CD14-positive monocyte (primary cell): ENCODE measurements around the gene ALKBH6. TPM values are rescaled to one million over a fixed set of nuclear protein-coding genes. Genes with fewer than 3 reads are reported as not detected.

Experiments
- DNase-seq, 3 donors: peaks; one replicate each; pipeline ENCODE4 v3.0.0-alpha.2; 2011 to 2022
- H2AFZ ChIP-seq: 2 replicates; pipeline ENCODE4 v1.6.0; 2012; ENCODE audit warnings: mild to moderate bottlenecking, low read depth, low read length, inconsistent platforms; ENCODE audit not compliant: insufficient read depth, poor library complexity, severe bottlenecking
- H3K27ac ChIP-seq, 2 donors: 1 replicate in 1 of 2; 2 replicates in 1 of 2; pipeline ENCODE4 v1.5.1; 2012 to 2013; ENCODE audit warnings: low read length in 2 of 2, control low read depth in 1 of 2, inconsistent platforms in 1 of 2, low read depth in 1 of 2, mild to moderate bottlenecking in 1 of 2
- H3K27me3 ChIP-seq, 2 donors: one replicate each; pipeline versions ENCODE4 v1.6.0 to v1.6.1; 2011 to 2013; ENCODE audit warnings: low read length in 2 of 2; ENCODE audit not compliant: control insufficient read depth in 2 of 2, insufficient read depth in 2 of 2
- H3K36me3 ChIP-seq, 2 donors: replicated peaks in 1 of 2; 1 replicate in 1 of 2; 2 replicates in 1 of 2; pipeline versions ENCODE4 v1.5.1 to v1.6.1; 2012 to 2013; ENCODE audit warnings: low read length in 2 of 2, control low read depth in 1 of 2, inconsistent platforms in 1 of 2, mild to moderate bottlenecking in 1 of 2; ENCODE audit not compliant: insufficient read depth in 2 of 2, control insufficient read depth in 1 of 2
- H3K4me1 ChIP-seq, 2 donors: 1 replicate in 1 of 2; 2 replicates in 1 of 2; pipeline versions ENCODE4 v1.5.1 to v1.6.1; 2012 to 2013; ENCODE audit warnings: low read length in 2 of 2, control low read depth in 1 of 2, inconsistent platforms in 1 of 2, mild to moderate bottlenecking in 1 of 2, moderate library complexity in 1 of 2; ENCODE audit not compliant: insufficient read depth in 2 of 2, control insufficient read depth in 1 of 2
- H3K4me2 ChIP-seq: replicated peaks from 2 replicates; pipeline ENCODE3; 2012; ENCODE audit warnings: low read length, moderate library complexity, mild to moderate bottlenecking; ENCODE audit not compliant: poor library complexity, severe bottlenecking; ENCODE audit errors: extremely low read depth
- H3K4me3 ChIP-seq, 3 experiments: fragments of 200-600 bp in 1 of 3; sonication (generic) in 1 of 3; replicated peaks in 1 of 3; 1 replicate in 2 of 3; 2 replicates in 1 of 3; pipeline ENCODE4 v1.5.1; 2011 to 2013; ENCODE audit warnings: low read length in 3 of 3, mild to moderate bottlenecking in 3 of 3, control low read depth in 2 of 3, low read depth in 2 of 3, inconsistent platforms in 1 of 3, moderate library complexity in 1 of 3
- H3K79me2 ChIP-seq: 2 replicates; pipeline ENCODE4 v1.6.0; 2012; ENCODE audit warnings: mild to moderate bottlenecking, control low read depth, inconsistent platforms, low read length, moderate library complexity; ENCODE audit not compliant: insufficient read depth
- H3K9ac ChIP-seq: 2 replicates; pipeline ENCODE4 v1.6.0; 2017; ENCODE audit warnings: low read length, mild to moderate bottlenecking; ENCODE audit not compliant: insufficient read depth, poor library complexity, severe bottlenecking
- H3K9me3 ChIP-seq, 2 donors: replicated peaks in 1 of 2; 1 replicate in 1 of 2; 2 replicates in 1 of 2; pipeline versions ENCODE4 v1.5.1 to v1.6.1; 2012 to 2013; ENCODE audit warnings: low read length in 2 of 2, control low read depth in 1 of 2; ENCODE audit not compliant: control insufficient read depth in 1 of 2, insufficient read depth in 1 of 2
- H4K20me1 ChIP-seq: 2 replicates; pipeline ENCODE4 v1.6.0; 2012; ENCODE audit warnings: mild to moderate bottlenecking, low read length, control low read depth, moderate library complexity; ENCODE audit not compliant: insufficient read depth
- H3K27ac Mint-ChIP-seq, 7 donors: one replicate each; pipeline ENCODE4 v1.8.0; 2020; ENCODE audit warnings: mild to moderate bottlenecking in 7 of 7, mixed read lengths in 7 of 7, moderate library complexity in 6 of 7, inconsistent platforms in 2 of 7
- H3K27me3 Mint-ChIP-seq, 3 donors: one replicate each; pipeline ENCODE4 v1.8.0; 2021 to 2022; ENCODE audit warnings: low read depth in 3 of 3, mild to moderate bottlenecking in 3 of 3, mixed read lengths in 3 of 3, moderate library complexity in 3 of 3, inconsistent platforms in 1 of 3
- H3K36me3 Mint-ChIP-seq, 2 donors: one replicate each; pipeline ENCODE4 v1.8.0; 2020; ENCODE audit warnings: mixed read lengths in 2 of 2, inconsistent platforms in 1 of 2, mild to moderate bottlenecking in 1 of 2
- H3K4me1 Mint-ChIP-seq: one replicate; pipeline ENCODE4 v1.8.0; 2020; ENCODE audit warnings: mild to moderate bottlenecking, mixed read lengths
- H3K4me3 Mint-ChIP-seq, 2 donors: one replicate each; pipeline ENCODE4 v1.8.0; 2020; ENCODE audit warnings: mild to moderate bottlenecking in 2 of 2, mixed read lengths in 2 of 2, moderate library complexity in 1 of 2
- H3K9me3 Mint-ChIP-seq, 7 donors: one replicate each; pipeline ENCODE4 v1.8.0; 2020 to 2022; ENCODE audit warnings: mixed read lengths in 7 of 7, mild to moderate bottlenecking in 6 of 7, moderate library complexity in 6 of 7, inconsistent platforms in 2 of 7
- CTCF ChIP-seq: fragments of 200-600 bp; IDR thresholded peaks from one replicate; pipeline ENCODE4 v1.8.0; 2022; ENCODE audit warnings: antibody characterized with exemption, mild to moderate bottlenecking
- WGBS: methylation state at CpG from one replicate; pipeline ENCODE4 v1.1.5; 2013; ENCODE audit warnings: missing lambda C conversion rate; ENCODE audit not compliant: insufficient coverage; 5-methylcytosine and 5-hydroxymethylcytosine counted together
- intact Hi-C, 2 donors: fragments of 100-400 bp; cut with micrococcal nuclease; formaldehyde crosslinking; loops; one replicate each; pipeline versions ENCODE4 v1.15.0 to v1.15.1; 2023
- polyA plus RNA-seq, 3 donors: library from polyadenylated mRNA; depleted of rRNA in 1 of 3; unstranded in 2 of 3; stranded (reverse) in 1 of 3; fragments of 300-500 nt in 2 of 3; fragments of >200 nt in 1 of 3; fragmentation: Illumina TruSeq in 2 of 3; gene quantifications; 1 replicate in 2 of 3; 2 replicates in 1 of 3; pipeline ENCODE4 v1.2.3, GENCODE V29; 2012 to 2021

ALKBH6 gene
- polyA plus RNA-seq, 3 donors = 13.1 to 29.3 (median 16.1) TPM

GRCh38 chr19:36058481-36059179 is 44.6 kb upstream of the ALKBH6 start:
- intact Hi-C loops = loop anchor here (5.0 to 10.0 kb wide), 3 partner anchors 54 to 284 kb away; partner anchors contain the start of genes ARHGAP33 (in 1 of the 2), HCST (in 1 of the 2), NFKBID (in 1 of the 2) and OVOL3 (in 1 of the 2)
- 91% methylated on average over 8 of the region's 12 CpGs for WGBS

More at GRCh38 chr19:36058481-36059179, 44.6 kb upstream of the ALKBH6 start:
- no peaks in the 10 kb centered on the region for H3K9me3 ChIP-seq
- H3K79me2 ChIP-seq = peaks cover 39% of the 10 kb centered on the region
- H3K4me3 Mint-ChIP-seq = no peak overlapping the region
- peaks cover 13% of the 10 kb centered on the region for H3K4me1 Mint-ChIP-seq
- peaks cover 0 to 1% (median 0%) of the 10 kb centered on the region in 3 donors for H3K27me3 Mint-ChIP-seq
- peaks cover 11 to 12% of the 10 kb centered on the region in 2 donors for H3K4me1 ChIP-seq
- H3K4me2 ChIP-seq = no peak overlapping the region
- no peak for TF ChIP-seq CTCF
- H3K9me3 Mint-ChIP-seq = no peaks in the 10 kb centered on the region
- H2AFZ ChIP-seq = no peak overlapping the region
- H4K20me1 ChIP-seq = no peaks in the 10 kb centered on the region
- H3K9ac ChIP-seq = no peak overlapping the region
- H3K27me3 ChIP-seq = no peaks in the 10 kb centered on the region
- H3K36me3 Mint-ChIP-seq = peaks cover 17 to 43% of the 10 kb centered on the region in 2 donors
- no peak for DNase-seq
- no peak overlapping the region for H3K4me3 ChIP-seq
- peaks cover 11 to 49% of the 10 kb centered on the region in 2 donors for H3K36me3 ChIP-seq
- peak overlapping the region in 3 of 7 donors; percentile 38 to 51 (median 49) for H3K27ac Mint-ChIP-seq
- no peak overlapping the region for H3K27ac ChIP-seq
